GOT3 (cell line): ENCODE measurements around the gene MPP1.
"Not testable (repeated sequence)": the region's sequence is repeated elsewhere in the genome, so short reads cannot be mapped to it uniquely, and the experiment has no call there.

Experiments used
- DNase-seq: peaks from one replicate; lab custom pipeline; 2025; ENCODE audit warnings: mixed read lengths; lab: John Stamatoyannopoulos, UW

The MPP1 gene

GRCh38 chrX:154804957-154805695 lies at the start of gene MPP1:
Gene MPP1, minus strand, starts transcription at chrX:154805485. Its CDS starts 112 bp downstream, at chrX:154805373.
- DNase-seq, result peak; percentile 28

- DNase-seq, result no peak
These were observed 45.8 kb upstream of the MPP1 start for GRCh38 chrX:154850957-154851611.

- no peak for DNase-seq
These were observed 35.6 kb upstream of the MPP1 start for GRCh38 chrX:154840856-154841255.

DNA sequence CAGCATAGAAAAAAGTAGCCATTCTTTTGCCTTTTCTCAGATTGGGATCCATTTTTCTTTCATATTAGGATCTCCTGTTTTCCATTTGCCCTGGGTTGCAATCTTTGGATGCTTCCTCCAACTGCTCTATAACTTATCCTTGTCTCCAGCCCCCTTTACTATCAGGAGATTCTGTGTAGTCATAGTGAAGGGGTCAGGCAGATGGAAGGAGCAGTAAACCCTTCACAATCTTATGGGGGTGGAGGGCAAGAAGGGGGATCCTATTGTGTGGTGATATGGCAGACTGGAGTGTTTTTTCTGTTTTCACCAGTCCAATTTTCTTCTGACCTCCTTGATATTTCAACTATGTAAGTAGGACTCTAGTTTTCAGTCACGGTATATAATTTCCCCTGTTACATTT lies 30.9 kb upstream of the MPP1 start:
- DNase-seq, result no peak

- no peak for DNase-seq
These were observed 29.3 kb upstream of the MPP1 start, which contains the start of gene SMIM9 for GRCh38 chrX:154834562-154834961. Gene SMIM9, minus strand, starts transcription at chrX:154834662. Its CDS starts 3,806 bp downstream, at chrX:154830856.

DNA sequence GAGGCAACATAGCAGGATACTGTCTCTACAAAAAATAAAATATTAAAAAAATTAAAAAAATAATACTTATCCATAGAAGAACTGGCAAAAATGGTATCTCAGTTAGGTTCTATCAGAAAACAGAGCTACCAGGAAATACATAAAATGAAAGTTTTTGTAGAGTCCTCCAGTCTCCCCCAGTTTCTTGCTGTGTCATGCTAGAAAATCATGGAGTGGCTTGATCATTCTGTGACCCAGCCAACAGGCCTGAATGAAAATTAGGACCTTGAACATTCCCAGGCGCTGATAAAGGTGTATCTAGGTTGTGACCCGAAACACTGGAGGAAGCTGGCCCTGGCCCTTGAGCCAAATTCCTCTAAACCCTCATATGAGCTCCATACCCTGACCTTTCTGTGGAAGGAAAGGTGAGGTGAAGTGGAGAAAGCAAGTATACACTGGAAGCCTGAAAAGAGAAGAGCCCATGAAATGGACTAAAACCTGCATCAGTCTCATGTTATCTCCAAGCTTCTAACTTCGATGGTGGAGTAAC lies 28.5 kb upstream of the MPP1 start:
- DNase-seq, result no peak

DNA sequence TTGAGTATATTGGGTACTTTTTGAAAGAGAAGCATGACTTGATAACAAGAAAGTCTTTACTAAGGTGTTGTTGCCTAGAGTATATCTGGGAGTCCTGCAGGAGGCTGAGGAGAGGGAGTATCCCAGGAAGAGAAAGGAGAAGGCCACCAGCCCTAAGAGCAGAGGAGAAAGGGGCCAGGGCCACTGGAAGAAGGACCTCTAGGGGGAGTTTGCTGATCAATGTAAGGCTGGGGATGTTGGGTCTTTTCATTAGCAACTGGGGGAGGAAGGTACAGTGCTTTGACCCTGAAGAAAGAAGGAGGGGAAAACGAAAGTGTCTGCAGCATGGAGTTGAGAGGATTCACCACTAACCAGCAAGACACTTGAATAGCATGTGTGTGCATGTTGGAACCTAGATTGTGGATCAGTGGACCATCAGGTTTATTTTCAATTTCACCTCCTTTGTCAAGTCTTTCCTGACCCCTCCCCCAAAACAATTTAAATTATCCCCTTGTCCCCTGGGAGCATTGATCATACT lies 24.7 kb upstream of the MPP1 start:
- DNase-seq, result no peak

DNA sequence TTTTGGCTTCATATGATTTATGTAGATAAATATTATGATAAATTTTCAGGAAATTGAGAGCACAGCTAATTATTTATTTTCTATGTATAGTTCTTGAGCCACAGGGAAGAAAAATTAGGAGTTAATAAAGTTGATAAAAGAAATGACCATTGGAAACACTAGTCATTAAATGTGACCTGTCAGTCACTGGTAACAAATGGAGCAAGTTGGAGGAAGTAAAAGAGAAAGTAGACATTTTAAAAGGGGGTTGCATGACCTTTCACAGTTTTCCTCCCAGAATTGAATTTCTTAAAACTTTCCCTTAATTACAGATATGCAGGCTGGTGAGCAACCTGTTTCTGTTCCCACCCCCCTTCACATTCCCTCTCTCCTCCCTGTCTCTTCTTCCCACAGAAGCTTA lies 23.8 kb upstream of the MPP1 start:
- no peak for DNase-seq

DNA sequence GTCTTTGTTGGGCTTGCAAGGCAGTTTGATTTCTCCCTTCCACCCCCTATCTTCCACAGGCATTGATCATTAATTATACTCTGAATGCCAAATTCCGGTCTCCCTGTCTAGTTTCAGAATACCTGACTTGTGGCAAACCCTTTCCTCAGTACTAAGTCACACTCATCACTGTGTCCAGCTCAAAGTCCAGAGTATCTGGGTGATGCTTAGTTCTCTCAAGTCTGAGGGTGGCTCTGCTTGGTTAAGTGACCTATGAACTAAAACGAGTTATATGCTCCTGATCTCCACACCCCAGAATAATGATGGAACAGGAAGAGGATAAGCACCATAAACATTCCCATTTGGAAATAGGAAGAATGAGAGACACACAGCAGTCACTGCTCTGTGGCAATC lies 22.7 kb upstream of the MPP1 start:
- no peak for DNase-seq

DNA sequence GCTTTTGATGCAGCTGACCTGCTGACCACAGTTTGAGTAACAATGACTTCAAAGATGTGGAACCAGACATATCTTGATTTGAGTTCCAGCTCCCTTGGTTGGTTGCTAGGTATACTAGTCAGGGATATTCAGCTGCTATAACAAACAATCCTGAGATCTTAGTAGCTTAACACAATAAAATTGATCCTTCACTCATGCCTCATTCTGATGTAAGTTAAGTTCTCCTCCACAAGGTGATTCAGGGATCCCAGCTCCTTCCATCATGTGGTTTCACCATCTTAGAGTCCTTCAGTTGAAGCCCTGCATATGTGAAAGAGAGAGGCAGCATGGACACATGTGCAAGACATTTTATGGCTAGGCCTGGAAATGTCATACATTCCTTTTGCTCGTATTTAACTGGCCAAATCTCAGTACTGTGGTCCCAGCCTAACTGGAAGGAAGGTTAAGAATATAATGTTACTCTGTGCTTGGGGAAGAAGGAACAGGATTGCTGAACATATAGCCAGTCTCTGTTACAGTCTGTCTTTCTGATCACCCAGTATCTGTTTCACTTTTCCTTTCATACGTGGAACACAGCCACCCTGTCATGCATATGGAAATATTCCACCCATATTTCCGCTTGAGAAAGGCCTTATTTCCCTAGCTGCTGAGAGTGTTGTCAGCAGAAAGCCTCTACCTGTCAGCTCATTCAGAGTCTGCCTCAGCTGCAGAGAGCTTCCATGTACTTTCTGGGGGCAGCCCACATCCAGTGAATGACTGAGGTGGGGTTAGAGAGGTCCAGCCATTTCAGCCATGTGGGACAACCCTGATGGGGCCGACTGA lies 22.1 kb upstream of the MPP1 start:
- DNase-seq, result no peak

DNA sequence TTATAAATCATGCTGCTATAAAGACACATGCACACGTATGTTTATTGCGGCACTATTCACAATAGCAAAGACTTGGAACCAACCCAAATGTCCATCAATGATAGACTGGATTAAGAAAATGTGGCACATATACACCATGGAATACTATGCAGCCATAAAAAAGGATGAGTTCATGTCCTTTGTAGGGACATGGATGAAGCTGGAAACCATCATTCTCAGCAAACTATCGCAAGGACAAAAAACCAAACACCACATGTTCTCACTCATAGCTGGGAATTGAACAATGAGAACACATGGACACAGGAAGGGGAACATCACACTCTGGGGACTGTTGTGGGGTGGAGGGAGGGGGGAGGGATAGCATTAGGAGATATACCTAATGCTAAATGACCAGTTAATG lies 20.3 kb upstream of the MPP1 start:
- DNase-seq, result not testable (repeated sequence)

DNA sequence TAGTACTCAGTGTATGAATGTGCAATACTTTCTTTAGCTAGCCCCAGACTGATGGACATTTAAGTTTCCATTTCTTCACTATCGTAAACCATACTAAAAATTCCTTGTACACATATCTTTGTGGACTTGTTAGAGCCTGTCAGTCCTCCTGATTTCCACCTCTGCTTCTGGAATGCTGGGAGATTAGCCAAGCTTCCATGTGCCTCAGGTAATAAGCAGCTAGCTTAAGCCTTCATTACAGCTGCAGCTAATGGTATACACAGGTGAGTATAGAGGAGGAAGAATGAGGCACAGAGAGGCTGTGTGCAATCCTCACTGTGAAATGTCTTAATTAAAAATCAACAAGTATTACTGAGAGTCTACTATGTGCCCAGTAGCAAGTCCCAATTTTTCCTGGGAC lies 19.4 kb upstream of the MPP1 start:
- DNase-seq, result no peak

- DNase-seq, result no peak
These were observed 16.7 kb upstream of the MPP1 start for GRCh38 chrX:154822029-154822428.

GRCh38 chrX:154821523-154821922 lies 16.2 kb upstream of the MPP1 start:
- no peak for DNase-seq

DNA sequence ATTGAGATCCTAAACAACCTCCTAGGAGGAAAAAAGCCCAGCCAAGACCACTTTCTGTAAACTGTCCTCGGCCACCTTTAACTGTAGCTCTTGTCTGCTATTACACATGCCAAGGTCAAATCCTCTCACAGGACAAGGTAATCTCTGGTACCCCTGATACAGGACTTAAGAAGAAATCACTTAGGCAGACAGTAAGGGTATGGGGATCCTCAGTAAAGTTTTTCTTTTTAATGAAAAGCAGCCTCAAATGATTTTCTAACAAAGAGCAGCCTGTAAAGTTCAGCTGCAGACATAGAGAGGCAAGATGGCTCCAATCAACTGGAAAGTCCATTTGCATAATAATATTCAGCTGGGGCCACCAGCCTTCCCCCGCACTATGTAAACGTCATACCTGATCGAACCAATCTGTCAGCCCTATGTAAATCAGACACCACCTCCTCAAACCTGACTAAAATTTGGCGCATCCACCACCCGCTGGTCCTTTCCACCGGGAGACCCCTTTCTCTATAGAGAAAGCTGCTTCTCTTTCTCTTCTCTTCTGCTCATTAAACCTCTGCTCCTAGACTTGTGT lies 14.6 kb upstream of the MPP1 start:
- DNase-seq, result no peak

- DNase-seq, result no peak
These were observed 13.9 kb upstream of the MPP1 start for GRCh38 chrX:154818916-154819770.

- not testable (repeated sequence) for DNase-seq
These were observed 11.8 kb upstream of the MPP1 start for GRCh38 chrX:154817048-154817618.

GRCh38 chrX:154816326-154816898 lies 11.1 kb upstream of the MPP1 start:
- DNase-seq, result not testable (repeated sequence)

- no peak for DNase-seq
These were observed 10.1 kb upstream of the MPP1 start for GRCh38 chrX:154815274-154815818.

DNA sequence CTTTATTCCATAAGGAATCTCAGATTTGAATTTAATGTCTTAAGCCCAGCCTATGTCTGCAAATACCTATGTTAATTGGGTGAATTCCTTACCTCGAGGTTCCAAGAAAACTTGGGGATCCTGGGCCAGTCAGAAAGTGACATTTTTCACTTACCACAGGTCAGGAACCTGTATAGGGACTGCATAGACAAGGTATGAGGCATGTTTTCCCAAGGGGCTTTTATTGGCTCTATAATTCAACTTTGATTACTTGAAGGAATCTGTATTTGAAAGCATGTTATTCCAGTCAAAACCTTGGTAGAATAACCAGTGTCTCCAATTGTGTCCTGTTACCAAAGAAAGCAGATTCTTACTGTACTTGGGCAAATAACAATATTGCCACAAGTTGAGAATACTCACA lies 8.5 kb upstream of the MPP1 start:
- no peak for DNase-seq
